ENCODE measurements around the gene C2orf72. TPM values are rescaled to one million over a fixed set of nuclear protein-coding genes. Genes with fewer than 3 reads are reported as not detected.
"Not testable (repeated sequence)": the region's sequence is repeated elsewhere in the genome, so short reads cannot be mapped to it uniquely, and the experiment has no call there.

C2orf72 gene
- polyA plus RNA-seq, 1 donor, result 4.0 TPM

DNA sequence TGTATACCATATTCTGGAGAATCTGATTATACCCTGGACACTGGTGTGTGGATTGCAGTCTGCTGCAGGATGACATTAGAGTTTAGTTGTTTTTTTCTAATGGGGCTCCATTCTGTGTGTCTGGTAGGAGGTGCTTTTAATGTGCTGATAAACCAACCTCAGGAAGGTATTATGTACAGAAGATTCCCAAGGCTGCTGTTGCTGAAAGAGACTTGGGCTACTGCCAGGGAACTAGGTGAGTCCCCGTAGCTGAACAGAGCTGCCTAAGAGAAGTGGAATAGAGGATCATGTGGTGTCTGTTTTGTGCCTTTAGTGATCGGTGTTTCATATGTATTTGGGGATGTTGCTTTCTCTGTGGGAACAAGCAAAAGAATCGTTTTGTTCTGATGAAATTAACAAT, 24.9 kb upstream of the C2orf72 start:
- no peak for DNase-seq

DNA sequence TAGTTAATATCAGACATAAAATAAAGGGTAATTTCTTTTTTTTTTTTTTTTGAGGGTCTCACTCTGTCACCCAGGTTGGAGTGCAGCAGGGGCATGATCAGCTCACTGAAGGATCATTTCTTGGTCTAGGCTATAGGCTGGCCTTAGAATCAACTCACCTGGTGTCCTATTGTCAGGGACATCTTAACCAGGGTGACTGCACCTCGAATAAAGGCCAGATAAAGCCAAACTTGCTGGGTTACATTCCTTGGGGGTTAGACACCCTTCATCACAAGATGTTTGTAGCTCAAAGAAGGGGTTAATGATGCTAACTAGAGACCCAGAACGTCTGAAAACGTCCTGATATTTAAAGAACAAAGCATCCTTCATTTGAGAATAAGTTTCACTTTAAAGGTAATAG, 23.5 kb upstream of the C2orf72 start:
- DNase-seq, result no peak

DNA sequence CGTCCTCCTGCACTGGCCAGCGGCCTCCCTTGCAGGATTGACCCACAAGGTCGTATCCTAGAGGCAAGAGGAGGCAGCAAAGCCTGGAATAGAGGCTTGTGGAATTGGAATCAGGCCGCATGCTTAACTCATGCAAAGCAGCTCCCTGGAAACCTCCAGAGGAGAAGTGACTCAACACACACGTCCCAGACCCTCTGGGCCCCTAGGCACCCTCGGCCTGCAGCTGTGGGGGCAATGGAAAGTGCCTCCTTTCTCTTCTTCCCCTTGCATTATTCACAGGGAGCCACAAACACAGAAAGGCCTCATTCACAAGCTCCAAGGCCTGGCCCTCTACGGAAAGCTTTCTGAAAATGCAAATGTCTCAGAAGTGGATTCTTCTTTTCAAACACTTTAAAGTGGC, 21.8 kb upstream of the C2orf72 start:
- no peak for DNase-seq

DNA sequence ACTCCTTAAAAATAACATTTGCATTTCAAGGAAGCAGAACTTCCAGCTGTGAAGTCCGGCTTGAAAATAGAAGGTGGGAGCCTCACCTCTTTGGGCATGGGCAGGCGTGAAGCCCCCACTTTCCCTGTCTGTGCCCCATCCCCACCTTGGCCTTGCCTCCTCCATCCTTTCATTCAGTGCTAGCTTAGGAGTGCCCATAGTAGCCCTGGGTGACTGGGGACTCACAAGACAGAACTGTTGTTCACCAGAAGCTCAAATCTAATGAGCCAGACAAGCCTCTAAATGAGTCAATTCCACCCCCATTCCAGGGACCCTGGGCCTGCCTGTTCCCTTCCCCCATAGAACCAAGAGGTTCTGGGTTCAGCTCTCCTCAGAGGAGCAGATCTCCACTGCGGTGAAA, 21.4 kb upstream of the C2orf72 start:
- DNase-seq, result no peak

- DNase-seq, result no peak
Measured at GRCh38 chr2:231016566-231017230, 20.6 kb upstream of the C2orf72 start.

DNA sequence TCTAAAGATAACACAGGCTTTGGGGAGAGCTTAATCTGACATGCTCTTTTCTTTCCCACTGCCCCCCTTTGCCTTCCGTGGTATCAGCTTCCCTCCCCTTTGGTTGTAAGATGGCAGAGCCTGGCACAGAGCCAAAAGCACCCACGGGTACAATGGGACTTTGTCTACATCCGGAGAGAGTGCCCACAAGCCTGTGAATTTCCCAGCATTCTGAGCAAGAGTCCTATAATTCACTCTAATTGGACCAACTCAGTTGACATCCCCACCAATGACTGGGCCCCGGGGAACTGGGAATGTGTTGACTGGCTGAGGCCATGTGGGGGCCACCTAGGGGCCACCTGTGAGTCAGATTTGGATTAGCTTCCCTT, 20.1 kb upstream of the C2orf72 start:
- no peak for DNase-seq

DNA sequence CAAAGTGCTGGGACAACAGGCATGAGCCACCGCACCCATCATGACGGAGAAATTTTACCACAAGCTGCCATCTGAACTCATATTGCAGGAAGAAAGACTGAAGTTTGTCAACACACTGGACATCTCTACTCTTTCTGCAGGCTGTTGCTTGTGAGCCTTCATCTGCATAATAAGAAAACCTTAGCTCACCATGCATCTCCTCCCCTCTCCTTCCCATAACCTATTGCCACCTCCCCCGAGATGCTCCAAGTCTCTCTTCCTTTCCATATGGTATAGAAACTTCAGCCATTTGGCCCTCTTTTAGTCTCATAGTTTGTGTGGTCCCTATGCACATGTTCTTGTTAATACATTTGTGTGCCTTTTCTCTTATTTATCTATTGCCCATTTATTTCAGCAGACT, 19.1 kb upstream of the C2orf72 start:
- DNase-seq, result no peak

DNA sequence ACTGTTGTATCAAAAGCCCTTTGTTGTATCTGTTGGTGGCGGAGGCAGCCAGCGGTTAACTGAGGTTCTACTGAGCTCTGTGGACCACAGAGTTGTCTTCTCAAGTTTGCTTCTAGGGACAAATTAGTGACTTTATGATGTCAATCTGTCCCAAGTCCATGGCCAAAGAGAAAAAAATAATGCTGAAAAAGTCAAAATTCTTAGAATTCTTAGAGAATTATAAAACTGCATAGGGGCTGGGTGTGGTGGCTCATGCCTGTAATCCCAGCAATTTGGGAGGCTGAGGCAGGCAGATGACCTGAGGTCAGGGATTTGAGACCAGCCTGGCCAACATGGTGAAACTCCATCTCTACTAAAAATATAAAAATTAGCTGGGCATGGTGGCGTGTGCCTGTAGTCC, 12.3 kb upstream of the C2orf72 start:
- DNase-seq, result not testable (repeated sequence)

DNA sequence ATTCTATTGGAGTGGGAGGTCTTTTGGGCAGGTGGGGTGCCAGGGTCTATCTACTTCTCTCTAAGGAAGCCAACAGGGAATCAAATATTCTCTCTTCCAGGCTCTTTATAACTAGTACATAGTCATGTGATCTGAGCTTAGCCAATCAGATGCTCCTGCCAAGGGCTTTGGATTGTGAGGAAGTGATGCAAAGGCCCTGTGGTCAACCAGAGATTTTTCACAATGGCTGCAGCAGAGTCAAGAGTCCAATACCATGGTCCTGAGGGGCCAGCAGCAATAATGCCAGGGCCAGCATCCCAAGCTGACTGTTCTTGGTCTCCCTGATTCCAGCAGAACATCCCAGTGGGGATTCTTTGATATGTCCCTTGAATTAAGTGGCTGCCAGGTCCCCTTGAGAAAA, 8.4 kb upstream of the C2orf72 start:
- no peak for DNase-seq

GRCh38 chr2:231029563-231029962, 7.8 kb upstream of the C2orf72 start:
- no peak for DNase-seq

DNA sequence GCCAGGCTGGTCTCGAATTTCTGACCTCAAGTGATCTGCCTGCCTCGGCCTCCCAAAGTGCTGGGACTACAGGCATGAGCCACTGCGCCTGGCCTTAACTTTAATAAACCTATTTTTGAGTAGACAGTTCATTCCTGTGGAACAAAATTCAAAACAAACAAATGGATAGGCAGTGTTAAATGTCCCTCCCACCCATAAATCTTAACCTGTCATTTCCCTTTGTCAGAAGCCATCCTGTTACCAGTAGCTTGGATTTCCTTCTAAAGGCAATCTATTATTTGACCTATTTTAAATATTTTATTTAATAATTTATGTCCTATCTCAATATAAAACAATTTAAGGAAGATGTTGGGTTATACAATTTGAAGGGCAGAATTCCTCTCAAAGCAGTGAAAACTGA, 6.6 kb upstream of the C2orf72 start:
- no peak for DNase-seq

- no peak for DNase-seq
Measured at GRCh38 chr2:231032575-231033140, 4.7 kb upstream of the C2orf72 start.

- DNase-seq, result no peak
Measured at GRCh38 chr2:231033147-231034132, 3.9 kb upstream of the C2orf72 start.

GRCh38 chr2:231034291-231034882, 2.9 kb upstream of the C2orf72 start:
- no peak for DNase-seq

- no peak for DNase-seq
Measured at GRCh38 chr2:231036131-231036530, 1.2 kb upstream of the C2orf72 start.

DNA sequence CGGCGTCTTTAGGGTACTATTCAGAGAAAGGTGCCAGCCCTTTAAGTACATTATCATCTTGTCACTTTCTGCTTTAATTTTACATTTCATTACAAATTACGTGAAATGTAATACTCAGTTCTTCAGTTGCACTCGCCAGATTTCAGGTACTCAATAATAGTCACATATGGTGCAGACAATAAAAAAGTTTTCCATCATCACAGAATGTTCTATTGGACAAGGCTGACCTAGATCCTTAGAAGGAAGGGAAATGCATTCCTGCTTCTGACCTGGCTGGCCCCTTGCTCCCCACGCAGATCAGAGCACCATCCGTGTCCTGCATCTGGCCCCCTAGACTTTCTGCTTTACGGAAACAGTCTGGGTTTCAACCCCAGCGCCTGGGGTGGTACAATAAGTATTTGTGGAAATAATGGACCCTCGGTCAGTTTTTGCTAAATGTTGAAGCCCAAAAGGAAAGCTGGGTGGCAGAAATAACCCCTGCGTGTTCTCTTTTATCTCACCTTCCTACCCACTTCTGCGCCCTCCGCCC, 681 bp upstream of the C2orf72 start:
- no peak for DNase-seq

DNA sequence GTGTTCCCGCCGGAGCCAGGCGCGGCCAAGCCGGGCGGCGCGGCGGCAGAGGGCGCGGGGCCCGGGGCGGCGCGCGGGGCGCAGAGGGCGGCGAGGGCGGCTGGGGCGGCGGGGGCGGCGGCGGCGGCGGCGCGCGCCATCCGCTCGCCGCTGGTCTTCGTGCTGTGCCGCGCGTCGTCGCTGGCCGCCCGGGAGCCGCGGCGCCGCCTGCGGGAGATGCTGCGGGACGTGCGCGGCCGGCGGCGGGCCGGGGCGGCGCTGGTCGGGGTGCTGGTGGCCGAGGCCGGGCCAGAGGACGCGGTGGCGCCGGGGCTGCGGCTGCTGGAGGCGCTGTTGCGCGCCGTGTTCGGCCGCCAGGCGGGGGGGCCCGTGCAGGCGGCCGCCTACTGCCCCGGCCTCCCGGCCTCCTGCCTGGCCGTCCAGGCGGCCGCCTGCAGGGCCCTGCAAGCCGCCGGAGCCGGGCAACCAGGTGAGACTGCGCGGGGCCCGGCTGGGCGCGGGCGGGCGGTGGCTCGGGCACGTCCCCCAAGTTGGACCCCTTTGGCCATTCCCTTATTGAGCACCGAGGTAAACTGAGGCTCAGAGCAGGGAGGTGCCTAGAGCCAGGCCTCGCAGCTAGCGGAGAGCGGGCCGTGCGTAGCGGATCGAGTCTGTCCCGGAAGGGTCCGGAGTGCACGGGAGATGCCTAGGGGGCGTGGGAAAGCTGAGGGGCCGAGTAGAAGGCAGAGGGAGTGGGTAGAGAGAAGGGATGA, 584 bp downstream of the C2orf72 start:
- DNase-seq, result no peak

- no peak for DNase-seq
Measured at GRCh38 chr2:231038483-231039293, 1.4 kb downstream of the C2orf72 start.

GRCh38 chr2:231039294-231039664, 2.0 kb downstream of the C2orf72 start:
- DNase-seq, result no peak

DNA sequence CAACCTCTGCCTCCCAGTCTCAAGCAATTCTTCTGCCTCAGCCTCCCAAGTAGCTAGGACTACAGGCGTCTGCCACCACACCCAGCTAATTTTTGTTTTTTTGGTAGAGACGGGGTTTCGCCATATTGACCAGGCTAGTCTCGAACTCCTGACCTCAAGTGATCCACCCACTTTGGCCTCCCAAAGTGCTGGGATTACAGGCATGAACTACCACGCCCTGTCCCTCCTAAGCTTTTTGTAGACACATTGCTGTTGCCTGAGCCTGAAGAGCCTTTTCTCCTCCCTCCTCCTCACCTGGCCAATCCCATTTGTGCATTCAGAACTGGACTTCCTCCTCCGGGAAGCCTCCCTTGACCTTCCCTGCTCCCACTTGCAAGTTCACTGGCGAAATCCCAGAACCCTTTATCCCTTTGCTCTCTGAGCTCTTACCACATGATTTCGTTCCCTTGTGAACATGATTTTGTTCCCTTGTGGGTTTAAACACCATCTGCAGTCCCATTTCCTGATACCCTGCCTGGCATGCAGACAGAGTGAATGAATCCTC, 2.6 kb downstream of the C2orf72 start:
- no peak for DNase-seq
